ENCODE data around the gene DYRK1B.

DYRK1B gene

DNA sequence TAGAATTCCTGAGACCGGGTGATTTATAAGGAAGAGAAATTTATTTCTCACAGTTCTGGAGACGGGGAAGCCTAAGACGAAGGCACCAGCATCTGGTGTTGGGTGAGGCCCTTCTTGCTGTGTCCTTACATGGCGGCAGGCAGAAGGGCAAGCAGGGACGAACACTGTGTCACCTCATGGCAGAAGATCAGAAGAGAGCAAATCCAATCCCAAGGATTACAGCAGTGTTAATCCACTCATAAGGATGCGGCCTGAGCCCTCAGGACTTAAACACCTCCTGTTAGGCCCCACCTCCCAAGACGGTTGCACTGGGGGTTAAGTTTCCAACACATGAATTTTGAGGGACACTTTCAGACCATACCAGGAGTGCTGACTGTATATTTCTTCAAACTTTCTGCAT is 18.9 kb upstream of the DYRK1B start:
- DNase-seq: no peak

DNA sequence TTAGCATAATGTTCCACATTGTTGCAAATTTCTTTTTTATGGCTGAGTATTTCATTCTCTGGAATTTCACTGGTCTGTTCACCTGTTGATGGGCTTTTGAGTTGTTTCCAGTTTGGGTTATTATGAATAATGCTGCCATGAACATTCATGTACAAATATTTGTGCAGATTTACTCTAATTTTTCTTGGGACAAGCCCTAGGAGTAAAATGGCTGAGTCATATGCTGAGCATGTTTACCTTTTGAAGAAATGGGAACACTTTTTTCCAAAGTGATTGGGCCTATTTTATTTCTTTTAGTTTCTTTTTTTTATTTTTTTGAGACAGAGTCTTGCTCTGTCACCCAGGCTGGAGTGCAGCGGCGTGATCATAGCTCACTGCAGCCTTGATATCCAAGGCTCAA is 16.9 kb upstream of the DYRK1B start:
- DNase-seq: no peak

DNA sequence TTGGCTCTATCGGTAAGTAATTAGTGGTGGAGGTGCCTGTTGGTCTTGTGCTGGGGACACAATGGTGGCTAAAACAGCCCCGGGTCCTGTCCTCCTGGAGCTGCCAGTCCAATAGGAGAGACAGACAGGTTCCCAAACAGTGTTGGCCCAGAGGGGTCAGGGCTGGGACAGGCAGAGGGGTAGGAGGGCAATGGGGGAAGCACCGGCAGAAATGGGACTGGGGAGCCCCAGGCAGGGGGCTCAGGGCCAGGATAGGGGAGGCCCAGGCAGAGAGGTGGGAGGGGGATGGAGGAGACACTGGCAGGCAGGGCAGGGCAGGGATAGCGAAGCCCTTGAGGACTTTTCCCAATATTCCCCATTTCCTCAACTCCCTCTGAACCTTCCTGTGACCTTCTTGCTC is 14.4 kb upstream of the DYRK1B start:
- DNase-seq: no peak

DNA sequence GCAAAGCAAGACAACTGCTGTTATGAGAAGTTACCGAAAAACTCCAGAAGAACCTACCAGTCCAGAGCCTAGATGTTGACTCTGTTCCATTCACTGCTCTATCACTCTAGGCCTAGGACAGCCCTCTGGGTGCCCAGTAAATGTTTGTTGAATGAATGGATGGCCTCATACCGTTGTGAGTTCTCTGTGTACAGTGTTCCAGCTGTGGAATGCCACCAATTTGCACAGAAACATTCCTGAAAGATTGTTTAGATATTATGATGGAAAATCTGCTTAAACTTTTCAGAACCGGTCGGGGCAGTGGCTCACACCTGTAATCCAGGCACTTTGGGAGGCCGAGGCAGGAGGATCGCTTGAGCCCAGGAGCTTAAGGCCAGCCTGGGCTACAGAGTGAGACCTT is 13.6 kb upstream of the DYRK1B start:
- no peak for DNase-seq

DNA sequence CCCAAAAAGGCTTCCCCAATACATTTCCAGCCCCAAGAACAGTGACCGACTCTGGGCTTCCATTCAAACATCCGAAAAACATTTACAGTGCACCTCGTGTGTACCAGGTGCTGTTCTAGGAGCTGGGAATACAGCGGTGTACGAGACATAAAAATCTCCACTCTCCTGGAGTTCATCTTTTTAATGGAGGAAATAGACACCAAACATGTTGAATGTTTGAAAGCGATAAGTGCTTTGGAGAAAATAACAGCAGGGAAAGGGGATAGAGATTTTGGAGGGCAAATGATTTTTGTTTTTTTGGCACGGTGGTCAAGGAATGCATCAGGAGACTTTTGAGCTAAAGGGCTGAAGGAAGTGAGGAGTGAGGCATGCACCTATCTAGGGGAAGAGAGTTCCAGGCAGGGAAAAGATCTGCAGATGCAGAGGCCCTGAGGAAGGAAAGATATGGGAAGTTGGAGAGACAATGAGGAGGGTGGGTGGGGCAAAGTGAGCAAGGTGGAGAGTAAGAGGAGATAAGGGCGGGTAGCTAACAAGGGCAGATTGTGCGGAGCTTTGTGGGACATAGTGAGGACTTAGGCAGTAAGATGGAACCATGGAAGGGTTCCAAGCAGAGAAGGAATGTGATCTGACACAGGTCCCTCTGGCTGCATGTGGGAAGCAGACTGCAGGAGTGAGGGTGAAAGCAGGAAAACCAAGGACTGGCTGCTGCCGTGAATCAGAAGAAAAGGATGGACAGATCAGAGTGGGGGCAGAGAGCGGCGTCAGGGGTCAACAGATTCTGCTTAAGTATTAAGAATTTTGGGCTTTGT is 12.9 kb upstream of the DYRK1B start:
- no peak for DNase-seq

DNA sequence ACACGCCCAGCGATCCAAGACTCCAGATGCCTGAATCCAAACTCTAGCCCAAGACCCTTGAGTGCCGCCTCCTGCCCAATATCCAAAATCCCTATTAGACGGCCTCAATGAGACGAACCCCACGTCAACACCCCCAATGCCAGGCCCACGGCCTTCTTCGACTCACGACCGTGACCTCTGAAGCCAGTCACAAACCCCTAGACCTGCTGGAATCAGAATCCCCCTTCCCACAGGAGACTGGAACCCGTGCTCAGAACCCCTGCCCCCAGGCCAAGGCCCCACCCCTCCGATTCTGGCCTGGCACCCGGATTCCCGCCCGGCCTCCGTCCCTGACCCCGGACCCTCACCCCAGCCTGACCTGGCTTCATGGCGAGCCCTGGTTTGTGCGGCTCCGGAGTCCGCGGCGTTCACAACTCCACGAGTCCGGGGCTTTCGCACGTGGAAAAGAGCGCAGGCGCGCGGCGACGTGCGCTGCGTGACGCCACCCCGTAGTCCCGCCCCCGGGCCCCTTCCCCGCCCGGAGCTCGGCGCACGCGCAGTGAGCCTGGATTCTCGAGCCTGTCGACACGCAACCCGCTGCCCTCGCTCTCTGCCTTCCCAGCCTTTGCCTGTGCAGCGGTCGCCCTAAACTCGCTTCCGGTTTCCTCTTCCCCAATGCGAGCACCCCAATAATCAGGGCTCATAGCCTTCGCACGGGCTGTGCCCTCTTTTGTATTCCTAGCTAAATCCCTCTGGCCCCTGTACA is 12.1 kb upstream of the DYRK1B start, which contains the start of gene FBL:
TSS of gene FBL (minus strand) at position 447 of the 745 bp plus-strand sequence. CDS start at position 368, 79 bp downstream.
- peak; percentile 98 for DNase-seq

DNA sequence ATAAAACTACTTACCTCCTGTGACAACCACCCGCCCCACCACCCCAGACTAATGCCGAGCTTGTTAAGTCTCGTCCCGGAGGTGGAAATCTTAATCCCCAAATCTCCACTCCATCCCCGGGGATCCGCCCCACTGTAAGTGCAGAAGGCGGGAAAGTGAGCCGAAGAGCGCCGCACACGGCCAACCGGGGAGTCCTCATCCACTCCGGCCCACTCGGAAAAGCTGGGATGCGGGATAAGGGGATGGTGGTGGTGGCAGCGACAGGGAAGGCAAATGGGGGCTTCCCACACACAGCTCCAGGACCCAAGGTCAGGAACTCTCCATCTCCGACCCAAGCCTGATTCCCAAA is 11.6 kb upstream of the DYRK1B start:
- no peak for DNase-seq

DNA sequence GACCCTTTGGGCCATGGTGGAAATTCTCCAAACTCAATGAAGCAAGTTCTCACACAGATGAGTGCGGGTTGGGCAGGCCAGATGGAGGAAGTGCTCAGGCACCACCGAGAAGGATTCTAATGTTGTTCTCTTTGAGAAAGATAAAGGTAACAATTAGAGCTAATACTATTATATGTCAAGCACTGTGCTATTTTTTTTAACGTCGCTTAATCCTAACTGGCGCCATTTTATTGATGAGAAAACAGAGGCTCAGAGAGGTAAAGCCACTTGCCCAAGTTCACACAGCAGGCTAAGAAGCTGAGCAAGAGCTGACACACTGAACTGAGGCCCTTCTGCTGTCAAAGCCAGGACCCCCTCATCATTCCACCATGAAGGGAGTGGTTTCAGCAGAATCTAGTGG is 11.2 kb upstream of the DYRK1B start:
- no peak for DNase-seq

DNA sequence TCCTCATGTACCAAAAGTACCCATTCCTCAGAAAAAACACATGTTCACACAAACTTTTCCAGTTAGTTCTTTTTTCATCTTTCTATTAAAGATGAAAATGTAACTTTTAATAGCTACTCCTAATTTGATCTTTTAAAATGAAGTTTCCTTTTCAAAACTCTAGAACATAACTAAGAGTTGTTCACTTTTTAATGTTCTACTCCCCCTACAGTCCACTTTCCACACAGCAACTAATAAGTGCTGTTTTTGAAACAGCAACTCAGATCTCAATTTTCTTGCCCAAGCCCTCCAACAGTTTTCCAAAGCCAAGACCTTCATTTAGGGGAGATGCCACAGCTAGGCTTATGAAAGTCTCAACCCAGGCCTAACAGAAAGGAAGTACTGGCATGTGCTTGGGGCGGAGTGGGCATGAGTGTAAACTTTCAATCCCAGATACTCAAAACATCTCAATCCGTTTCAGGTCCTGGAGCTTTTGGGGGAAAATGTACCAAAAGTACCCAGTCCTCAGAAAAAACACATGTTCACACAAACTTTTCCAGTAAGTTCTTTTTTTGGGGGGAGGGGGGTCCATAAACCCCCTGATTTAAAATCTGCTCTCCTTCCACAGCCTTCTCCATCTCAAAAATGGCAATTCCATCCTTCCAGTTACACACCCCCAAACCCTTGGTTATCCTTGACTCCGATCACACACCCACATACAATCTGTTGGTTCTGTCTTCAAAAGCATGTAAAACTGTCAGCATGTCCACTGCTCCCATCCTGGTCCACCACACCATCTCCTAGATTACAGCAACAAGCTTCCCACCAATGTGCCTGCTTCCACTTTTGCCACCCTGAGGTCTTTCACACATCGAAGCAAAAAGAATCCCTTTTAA is 10.2 kb upstream of the DYRK1B start:
- DNase-seq: peak; percentile 71

DNA sequence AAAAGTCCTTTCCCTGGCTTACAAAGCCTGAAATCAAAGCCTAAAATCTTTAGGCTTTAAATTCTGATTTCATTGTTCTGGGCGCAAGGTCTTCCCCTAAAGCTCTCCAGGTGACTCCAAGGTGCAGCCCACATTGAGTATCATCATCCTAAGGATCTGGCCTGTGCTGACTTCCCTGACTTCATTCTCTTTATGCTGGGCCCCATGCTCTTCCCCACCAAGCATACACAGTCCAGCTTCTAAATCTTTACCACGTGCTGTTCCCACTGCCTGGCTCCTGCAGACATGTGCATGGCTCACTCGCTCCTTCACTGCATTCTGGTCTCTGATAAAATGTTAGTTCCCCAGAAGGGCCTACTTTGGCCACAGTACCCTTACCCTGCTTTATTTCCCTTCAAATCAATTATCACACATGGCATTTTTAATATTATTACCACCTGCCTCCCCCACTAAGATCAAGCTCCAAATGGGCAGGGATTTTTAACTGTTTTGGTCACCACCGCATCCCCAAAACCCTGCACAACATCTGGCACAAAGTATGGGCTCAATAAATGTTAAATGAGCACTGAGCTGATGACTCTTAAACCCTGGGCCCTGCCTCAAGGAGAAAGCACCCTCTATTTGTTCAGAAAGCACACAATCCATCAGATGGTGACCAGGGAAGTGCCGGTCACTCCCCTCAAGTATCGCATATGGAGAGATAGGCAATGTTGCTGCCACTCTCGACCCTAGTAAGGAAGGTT is 8.9 kb upstream of the DYRK1B start:
- DNase-seq: no peak

DNA sequence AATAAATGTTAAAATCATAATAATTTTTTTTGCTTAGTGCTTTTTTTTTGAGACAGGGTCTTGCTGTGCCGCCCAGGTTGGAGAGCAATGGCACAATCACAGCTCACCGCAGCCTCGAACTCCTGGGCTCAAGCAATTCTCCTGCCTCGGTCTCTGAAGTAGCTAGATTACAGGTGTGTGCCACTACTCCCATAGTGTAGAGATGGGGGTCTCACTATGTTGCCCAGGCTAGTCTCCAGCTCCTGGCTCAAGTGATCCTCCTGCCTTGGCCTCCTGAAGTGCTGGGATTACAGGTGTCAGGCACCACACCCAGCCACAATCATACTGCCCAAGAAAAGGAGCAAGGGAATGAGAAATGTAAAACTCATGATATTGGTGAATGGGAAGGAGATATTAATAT is 7.1 kb upstream of the DYRK1B start:
- DNase-seq: no peak

DNA sequence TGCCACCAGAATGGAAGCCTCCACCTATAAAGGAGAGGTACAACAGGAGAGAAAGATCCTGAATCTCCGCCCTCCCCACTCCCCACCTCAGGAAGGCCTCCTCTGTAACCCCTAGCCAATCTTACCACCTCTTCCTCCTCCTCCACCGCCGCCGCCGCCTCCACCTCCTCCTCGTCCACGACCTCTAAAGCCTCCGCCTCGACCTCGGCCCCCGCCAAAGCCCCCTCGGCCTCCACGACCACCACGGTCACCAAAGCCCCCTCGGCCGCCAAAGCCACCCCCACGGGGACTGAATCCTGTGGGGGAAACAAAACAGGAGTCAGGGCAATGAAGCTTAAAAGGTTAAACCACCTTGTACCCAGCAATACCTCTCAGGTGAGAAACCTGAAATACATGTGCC is 6.5 kb upstream of the DYRK1B start:
- DNase-seq: no peak

DNA sequence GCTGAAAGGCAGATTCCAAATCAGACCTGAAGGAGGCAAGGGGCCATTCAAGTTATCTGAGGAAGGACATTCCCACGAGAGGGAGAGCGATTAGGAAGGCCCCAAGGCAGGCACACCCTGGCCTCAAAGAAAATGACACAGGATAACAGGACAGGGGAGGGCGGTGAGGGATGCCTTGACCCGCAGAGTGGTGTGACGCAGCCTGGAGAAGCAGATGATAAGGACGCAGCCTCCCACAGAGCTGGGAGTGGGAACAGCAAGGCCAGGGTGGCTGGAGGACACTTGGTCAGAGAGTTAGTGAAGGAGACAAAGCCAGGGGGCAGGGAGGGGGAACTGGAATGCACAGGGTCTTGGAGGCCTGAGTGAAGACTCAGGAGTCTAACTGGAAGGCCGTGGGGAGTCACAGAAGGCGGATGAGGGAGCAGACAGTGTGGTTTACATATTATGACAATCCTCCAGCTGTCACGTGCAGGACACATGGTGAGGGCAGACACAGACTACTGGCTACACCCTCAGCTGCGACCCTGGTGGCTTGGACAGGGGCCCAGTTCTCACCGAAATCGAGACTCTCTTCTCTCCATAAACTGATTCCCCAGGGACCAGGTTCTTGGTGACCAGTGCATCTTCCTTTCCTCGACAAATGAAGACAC is 5.8 kb upstream of the DYRK1B start:
- DNase-seq: no peak

DNA sequence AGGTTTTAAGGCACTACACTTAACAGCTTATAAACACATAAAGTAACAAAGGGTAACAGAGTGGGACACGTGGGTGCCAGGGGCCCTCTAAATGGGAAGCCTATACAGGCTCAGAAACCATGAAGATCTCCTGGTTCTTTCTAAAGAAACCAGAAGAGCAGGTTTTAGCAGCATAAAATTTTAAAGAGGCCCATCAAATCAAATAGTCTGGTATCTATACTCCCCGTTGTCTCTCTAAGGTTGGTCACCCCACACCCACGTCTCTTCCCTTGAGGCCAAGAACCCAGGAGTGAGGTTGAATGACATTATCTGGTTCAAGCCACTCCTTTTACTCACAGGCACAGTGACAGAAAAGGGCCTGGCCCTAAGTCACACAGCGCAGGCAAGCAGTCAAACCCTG is 4.6 kb upstream of the DYRK1B start:
- no peak for DNase-seq

DNA sequence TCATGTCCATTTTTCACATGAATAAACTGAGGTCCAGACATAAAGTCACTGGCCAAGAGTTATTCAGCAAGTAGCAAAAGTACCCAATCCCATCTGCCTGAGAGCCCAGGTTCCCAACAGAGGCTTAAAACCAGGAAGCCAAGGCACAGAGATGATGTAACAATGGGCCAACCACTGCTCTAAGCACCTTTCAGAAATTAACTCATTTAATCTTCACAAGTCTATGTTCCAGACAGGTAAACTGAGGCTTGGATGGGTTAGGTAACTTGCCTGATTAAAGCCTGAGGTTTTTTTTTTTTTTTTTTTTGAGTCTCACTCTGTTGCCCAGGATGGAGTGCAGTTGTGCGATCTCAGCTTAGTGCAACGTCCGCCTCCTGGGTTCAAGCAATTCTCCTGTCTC is 4.0 kb upstream of the DYRK1B start:
- no peak for DNase-seq

DNA sequence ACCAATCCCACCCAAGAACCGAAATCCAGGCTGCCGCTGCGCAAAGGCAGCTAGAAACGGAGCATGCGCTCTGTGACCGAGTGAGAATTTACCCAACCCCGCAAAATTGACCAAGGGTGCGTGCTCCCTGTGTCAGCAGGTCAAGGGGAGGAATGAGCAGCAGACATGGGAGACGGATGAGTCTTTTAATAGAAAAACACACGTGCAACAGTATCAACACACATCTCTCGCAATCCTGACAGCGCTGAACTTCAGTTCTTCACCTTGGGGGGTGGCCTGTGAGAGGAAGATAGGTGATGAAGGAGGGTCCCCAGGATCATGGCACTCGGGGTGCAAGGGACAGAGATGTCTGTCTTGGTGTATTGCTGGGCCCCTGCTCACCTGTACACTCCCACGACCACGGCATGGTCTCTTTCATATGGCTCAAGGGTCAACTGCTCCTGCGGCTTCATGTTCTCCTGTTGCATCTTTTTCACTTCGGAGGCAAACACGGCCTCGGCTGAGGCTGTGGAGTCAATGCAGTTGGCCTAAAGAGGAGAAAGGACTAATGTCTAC is 402 bp upstream of the DYRK1B start:
- no peak for DNase-seq

DNA sequence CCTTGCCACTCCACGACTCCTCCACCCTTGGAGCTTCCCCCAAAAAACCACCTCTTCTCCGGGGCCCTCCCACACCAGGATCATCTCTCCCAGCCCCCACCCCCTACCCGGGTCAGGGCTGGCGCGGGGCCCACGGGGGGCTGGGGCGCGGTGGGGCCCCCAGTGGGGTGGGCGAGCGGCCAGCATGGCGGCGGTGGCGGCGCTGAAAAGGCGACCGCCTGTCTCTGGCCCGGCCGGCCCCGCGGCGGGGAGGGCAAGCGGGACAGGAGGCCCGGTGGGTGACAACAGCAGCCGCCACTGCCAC is 850 bp downstream of the DYRK1B start:
- no peak for DNase-seq

DNA sequence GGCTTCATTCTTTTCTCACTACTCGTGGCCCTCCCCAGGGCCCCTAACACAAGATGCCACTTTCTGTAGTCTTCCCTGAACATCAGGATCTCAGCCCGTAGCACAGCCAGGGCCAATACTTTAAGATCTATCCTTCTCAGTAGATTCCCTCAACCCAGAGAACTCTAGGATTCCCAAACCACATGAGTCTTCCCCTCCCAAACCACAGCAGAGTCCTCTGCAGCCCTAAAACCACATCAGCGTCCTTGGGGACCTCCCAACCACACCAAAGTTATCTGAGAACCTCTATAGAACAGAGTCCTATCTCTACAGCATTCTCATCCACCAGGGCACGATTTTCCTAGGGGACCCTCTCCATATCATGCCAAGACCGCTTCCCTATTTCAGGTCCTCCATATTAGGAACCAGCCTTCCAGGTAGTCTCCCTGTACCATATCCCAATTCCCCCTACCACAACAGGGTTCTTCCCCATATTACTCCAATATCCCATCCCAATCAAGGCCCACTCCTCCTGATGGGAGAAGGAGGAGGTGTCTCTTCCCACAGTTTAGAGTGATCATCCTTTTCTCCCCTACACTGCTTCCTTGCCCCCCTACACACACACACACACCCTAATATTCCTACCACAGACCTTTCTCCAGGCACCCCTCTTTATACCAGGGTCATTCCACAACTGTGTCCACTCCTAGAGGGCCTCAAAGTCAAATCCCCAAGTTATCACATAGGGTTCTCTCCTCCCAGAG is 1.4 kb downstream of the DYRK1B start:
- peak; percentile 25 for DNase-seq

DNA sequence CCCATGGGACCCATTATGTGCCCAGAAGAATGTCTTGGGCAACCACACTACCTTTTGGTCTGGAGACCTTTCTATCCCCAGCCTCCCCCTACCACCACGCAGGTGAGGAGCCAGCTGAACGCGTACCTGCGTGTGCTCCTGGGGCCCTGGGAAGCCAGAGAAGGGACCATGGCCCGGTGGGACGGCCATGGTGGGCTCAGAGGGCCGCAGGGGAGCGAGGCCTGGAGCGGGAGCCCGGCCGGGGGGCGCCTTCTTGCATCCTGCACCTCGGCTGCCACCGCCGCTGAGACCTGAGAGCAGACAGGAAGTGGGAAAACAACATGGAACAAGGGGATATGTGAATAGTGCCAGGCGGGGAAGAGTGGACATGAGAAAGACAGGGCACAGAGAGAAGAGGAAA is 2.3 kb downstream of the DYRK1B start:
- no peak for DNase-seq

DNA sequence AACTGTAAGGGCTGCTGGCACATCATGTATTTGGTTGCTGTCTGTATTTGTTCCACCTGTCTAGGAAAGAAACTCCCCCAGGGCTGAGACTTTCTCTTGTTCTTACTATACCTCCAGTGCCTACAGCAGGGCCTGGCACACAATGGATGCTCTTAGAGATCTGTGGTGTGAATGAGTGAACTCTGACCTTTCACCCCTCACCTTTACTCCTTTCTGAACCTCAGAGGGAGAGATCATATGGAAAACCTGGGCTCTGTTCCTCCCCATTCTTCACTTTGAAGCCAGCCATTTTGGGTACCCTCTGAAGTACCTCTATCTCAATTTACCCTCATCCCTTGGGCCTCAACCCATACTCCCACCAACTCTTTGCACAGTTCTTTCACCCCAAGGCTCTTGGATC is 3.1 kb downstream of the DYRK1B start:
- no peak for DNase-seq

DNA sequence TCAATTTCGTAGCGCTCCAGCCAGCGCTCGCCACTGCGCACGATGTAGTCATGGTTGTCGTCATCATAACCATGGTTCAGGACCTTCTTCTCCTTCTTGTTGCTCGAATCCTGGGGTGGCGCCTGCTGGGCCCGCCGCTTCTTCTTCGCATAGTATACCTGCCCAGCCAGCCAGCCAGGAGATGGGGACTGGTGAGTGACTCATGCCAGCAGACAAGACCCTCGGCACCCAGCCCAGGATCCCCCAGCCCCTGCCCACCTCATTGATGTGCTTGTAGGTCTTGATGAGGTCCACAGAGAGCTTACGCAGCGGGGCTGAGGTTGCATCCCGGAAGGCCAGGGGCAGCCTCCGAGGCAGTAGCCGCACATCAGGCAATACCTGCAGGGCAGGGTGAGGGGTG is 3.6 kb downstream of the DYRK1B start:
- no peak for DNase-seq
